ENCODE measurements around the gene PAK1. TPM values are rescaled to one million over a fixed set of nuclear protein-coding genes. Genes with fewer than 3 reads are reported as not detected.

The PAK1 gene
- polyA plus RNA-seq, 1 donor (not counting 4 experiments of a cell fraction or from before 2014, with no cell fraction given) = 78.2 TPM

- Histone ChIP-seq H3K9me1 (ENCODE audit: control insufficient read depth, extremely low read depth, insufficient read depth, low read length) (no peaks in the 10 kb centered on the region), H3K4me2 (ENCODE audit: control insufficient read depth, extremely low read depth, insufficient read depth, low read depth, low read length) (peak overlapping the region; percentile 94), H2AFZ (ENCODE audit: control insufficient read depth, low read length) (peak overlapping the region; percentile 80), H3K9ac (ENCODE audit: control insufficient read depth, extremely low read depth, insufficient read depth, low read length) (peak overlapping the region; percentile 82), H3K27ac (ENCODE audit: control insufficient read depth, insufficient read depth, low read length) (peak overlapping the region; percentile 67), H4K20me1 (ENCODE audit: control insufficient read depth, extremely low read depth, insufficient read depth, low read length) (no peaks in the 10 kb centered on the region), H3K79me2 (ENCODE audit: control insufficient read depth, insufficient read depth, low read length) (peaks cover 43% of the 10 kb centered on the region), H3K4me3 (ENCODE audit: control insufficient read depth in 2 of 3, extremely low read depth in 1 of 3, insufficient read depth in 2 of 3, low read depth in 1 of 3, low read length in 3 of 3) (peak overlapping the region; percentile 55 to 94 (median 88)), H3K27me3 (ENCODE audit: control insufficient read depth, extremely low read depth, insufficient read depth, low read length) (no peaks in the 10 kb centered on the region), H3K36me3 (ENCODE audit: control insufficient read depth in 2 of 2, extremely low read depth in 1 of 2, insufficient read depth in 2 of 2, low read length in 2 of 2) (no peaks in the 10 kb centered on the region), H3K9me3 (ENCODE audit: control insufficient read depth, low read depth, low read length) (no peaks in the 10 kb centered on the region), H3K4me1 (ENCODE audit: control insufficient read depth, extremely low read depth, insufficient read depth, low read length) (peaks cover 31% of the 10 kb centered on the region)
- FAIRE-seq (no peak), DNase-seq (ENCODE audit: low read depth, low spot score) (no peak)
- dilution Hi-C loops (cut with MboI; ENCODE audit: extremely low pct_ligation_motif_present, low sequenced_read_pairs) = no loop called here
- TF ChIP-seq CTCF (optimal IDR thresholded peaks at IDR 0.05 in 1 of 3, IDR thresholded peaks at IDR 0.05 in 1 of 3, conservative IDR thresholded peaks at IDR 0.05 in 1 of 3; ENCODE audit: extremely low read depth in 1 of 3, insufficient read depth in 2 of 3, low read length in 3 of 3) (no peak), EZH2 (IDR thresholded peaks at IDR 0.05; ENCODE audit: low read length) (no peak)
These were observed 62.7 kb downstream of the PAK1 start for GRCh38 chr11:77411137-77411707.

- DNase-seq (ENCODE audit: low read depth, low spot score) = no peak
- Histone ChIP-seq H3K9me1 (ENCODE audit: control insufficient read depth, extremely low read depth, insufficient read depth, low read length) (no peaks in the 10 kb centered on the region), H3K36me3 (ENCODE audit: control insufficient read depth in 2 of 2, extremely low read depth in 1 of 2, insufficient read depth in 2 of 2, low read length in 2 of 2) (no peaks in the 10 kb centered on the region), H3K79me2 (ENCODE audit: control insufficient read depth, insufficient read depth, low read length) (peaks cover 51% of the 10 kb centered on the region), H3K27ac (ENCODE audit: control insufficient read depth, insufficient read depth, low read length) (no peak overlapping the region), H2AFZ (ENCODE audit: control insufficient read depth, low read length) (no peak overlapping the region), H3K9me3 (ENCODE audit: control insufficient read depth, low read depth, low read length) (no peaks in the 10 kb centered on the region), H3K4me2 (ENCODE audit: control insufficient read depth, extremely low read depth, insufficient read depth, low read depth, low read length) (peak overlapping the region; percentile 94), H3K27me3 (ENCODE audit: control insufficient read depth, extremely low read depth, insufficient read depth, low read length) (no peaks in the 10 kb centered on the region), H4K20me1 (ENCODE audit: control insufficient read depth, extremely low read depth, insufficient read depth, low read length) (no peaks in the 10 kb centered on the region), H3K9ac (ENCODE audit: control insufficient read depth, extremely low read depth, insufficient read depth, low read length) (no peak overlapping the region), H3K4me3 (ENCODE audit: control insufficient read depth in 2 of 3, extremely low read depth in 1 of 3, insufficient read depth in 2 of 3, low read depth in 1 of 3, low read length in 3 of 3) (peak overlapping the region in 1 of 3 experiments; percentile 94), H3K4me1 (ENCODE audit: control insufficient read depth, extremely low read depth, insufficient read depth, low read length) (peaks cover 31% of the 10 kb centered on the region)
- FAIRE-seq = no peak
- dilution Hi-C loops (cut with MboI; ENCODE audit: extremely low pct_ligation_motif_present, low sequenced_read_pairs) = no loop called here
- TF ChIP-seq EZH2 (IDR thresholded peaks at IDR 0.05; ENCODE audit: low read length) (no peak), CTCF (optimal IDR thresholded peaks at IDR 0.05 in 1 of 3, IDR thresholded peaks at IDR 0.05 in 1 of 3, conservative IDR thresholded peaks at IDR 0.05 in 1 of 3; ENCODE audit: extremely low read depth in 1 of 3, insufficient read depth in 2 of 3, low read length in 3 of 3) (no peak)
These were observed 63.6 kb downstream of the PAK1 start for GRCh38 chr11:77410076-77410827.
